ENCODE results near the gene DNMT3B.

Gene DNMT3B

GRCh38 chr20:32819992-32820697 is 58.0 kb downstream of the DNMT3B start:
- H3K9ac ChIP-seq (ENCODE audit: low read length): peak overlapping the region; percentile 89
- H3K4me1 ChIP-seq (ENCODE audit: control insufficient read depth, insufficient read depth, low read length): peaks cover 40% of the 10 kb centered on the region
- H3K27me3 ChIP-seq (replicated peaks; ENCODE audit: control insufficient read depth, insufficient read depth, low read length): no peaks in the 10 kb centered on the region
- DNase-seq (ENCODE audit: low read depth): peak; percentile 82
- H3K36me3 ChIP-seq (ENCODE audit: control insufficient read depth, insufficient read depth, low read length, severe bottlenecking): no peaks in the 10 kb centered on the region
- no peaks in the 10 kb centered on the region for H3K9me3 ChIP-seq (ENCODE audit: control insufficient read depth, low read length)
- peak overlapping the region; percentile 95 for H3K4me3 ChIP-seq (ENCODE audit: low read length)

GRCh38 chr20:32820698-32821377 is 58.7 kb downstream of the DNMT3B start:
- Histone ChIP-seq H3K27me3 (replicated peaks; ENCODE audit: control insufficient read depth, insufficient read depth, low read length) (no peaks in the 10 kb centered on the region), H3K9ac (ENCODE audit: low read length) (peak overlapping the region; percentile 89), H3K4me3 (ENCODE audit: low read length) (peak overlapping the region; percentile 95), H3K9me3 (ENCODE audit: control insufficient read depth, low read length) (no peaks in the 10 kb centered on the region), H3K36me3 (ENCODE audit: control insufficient read depth, insufficient read depth, low read length, severe bottlenecking) (no peaks in the 10 kb centered on the region), H3K4me1 (ENCODE audit: control insufficient read depth, insufficient read depth, low read length) (peaks cover 42% of the 10 kb centered on the region)
- peak; percentile 48 for DNase-seq (ENCODE audit: low read depth)

GRCh38 chr20:32822225-32822624 is 60.0 kb downstream of the DNMT3B start:
- Histone ChIP-seq H3K4me1 (ENCODE audit: control insufficient read depth, insufficient read depth, low read length) (peaks cover 42% of the 10 kb centered on the region), H3K9me3 (ENCODE audit: control insufficient read depth, low read length) (no peaks in the 10 kb centered on the region), H3K27me3 (replicated peaks; ENCODE audit: control insufficient read depth, insufficient read depth, low read length) (no peaks in the 10 kb centered on the region), H3K9ac (ENCODE audit: low read length) (peak overlapping the region; percentile 40), H3K4me3 (ENCODE audit: low read length) (peak overlapping the region; percentile 33), H3K36me3 (ENCODE audit: control insufficient read depth, insufficient read depth, low read length, severe bottlenecking) (peaks cover 8% of the 10 kb centered on the region)
- DNase-seq (ENCODE audit: low read depth): no peak

- Histone ChIP-seq H3K4me1 (ENCODE audit: control insufficient read depth, insufficient read depth, low read length) (peaks cover 45% of the 10 kb centered on the region), H3K9ac (ENCODE audit: low read length) (peak overlapping the region; percentile 40), H3K27me3 (replicated peaks; ENCODE audit: control insufficient read depth, insufficient read depth, low read length) (no peaks in the 10 kb centered on the region), H3K36me3 (ENCODE audit: control insufficient read depth, insufficient read depth, low read length, severe bottlenecking) (peaks cover 11% of the 10 kb centered on the region), H3K9me3 (ENCODE audit: control insufficient read depth, low read length) (no peaks in the 10 kb centered on the region), H3K4me3 (ENCODE audit: low read length) (peak overlapping the region; percentile 33)
- peak; percentile 76 for DNase-seq (ENCODE audit: low read depth)
These were observed 60.9 kb downstream of the DNMT3B start for GRCh38 chr20:32823078-32823477.

- no peaks in the 10 kb centered on the region for H3K9me3 ChIP-seq (ENCODE audit: control insufficient read depth, low read length)
- H3K9ac ChIP-seq (ENCODE audit: low read length): peak overlapping the region; percentile 40
- peaks cover 11% of the 10 kb centered on the region for H3K36me3 ChIP-seq (ENCODE audit: control insufficient read depth, insufficient read depth, low read length, severe bottlenecking)
- no peaks in the 10 kb centered on the region for H3K27me3 ChIP-seq (replicated peaks; ENCODE audit: control insufficient read depth, insufficient read depth, low read length)
- peak; percentile 11 for DNase-seq (ENCODE audit: low read depth)
- peaks cover 53% of the 10 kb centered on the region for H3K4me1 ChIP-seq (ENCODE audit: control insufficient read depth, insufficient read depth, low read length)
- peak overlapping the region; percentile 33 for H3K4me3 ChIP-seq (ENCODE audit: low read length)
These were observed 61.8 kb downstream of the DNMT3B start for GRCh38 chr20:32823737-32824588.

- Histone ChIP-seq H3K4me1 (ENCODE audit: control insufficient read depth, insufficient read depth, low read length) (peaks cover 43% of the 10 kb centered on the region), H3K9me3 (ENCODE audit: control insufficient read depth, low read length) (no peaks in the 10 kb centered on the region), H3K9ac (ENCODE audit: low read length) (no peak overlapping the region), H3K4me3 (ENCODE audit: low read length) (no peak overlapping the region), H3K36me3 (ENCODE audit: control insufficient read depth, insufficient read depth, low read length, severe bottlenecking) (peaks cover 14% of the 10 kb centered on the region), H3K27me3 (replicated peaks; ENCODE audit: control insufficient read depth, insufficient read depth, low read length) (no peaks in the 10 kb centered on the region)
- no peak for DNase-seq (ENCODE audit: low read depth)
These were observed 66.0 kb downstream of the DNMT3B start for GRCh38 chr20:32828029-32828680.

- H3K9me3 ChIP-seq (ENCODE audit: control insufficient read depth, low read length): no peaks in the 10 kb centered on the region
- H3K27me3 ChIP-seq (replicated peaks; ENCODE audit: control insufficient read depth, insufficient read depth, low read length): no peaks in the 10 kb centered on the region
- H3K9ac ChIP-seq (ENCODE audit: low read length): peak overlapping the region; percentile 57
- H3K4me3 ChIP-seq (ENCODE audit: low read length): peak overlapping the region; percentile 55
- no peak for DNase-seq (ENCODE audit: low read depth)
- H3K4me1 ChIP-seq (ENCODE audit: control insufficient read depth, insufficient read depth, low read length): peaks cover 31% of the 10 kb centered on the region
- peaks cover 27% of the 10 kb centered on the region for H3K36me3 ChIP-seq (ENCODE audit: control insufficient read depth, insufficient read depth, low read length, severe bottlenecking)
These were observed 67.3 kb downstream of the DNMT3B start for GRCh38 chr20:32829311-32830005.

- Histone ChIP-seq H3K9me3 (ENCODE audit: control insufficient read depth, low read length) (no peaks in the 10 kb centered on the region), H3K36me3 (ENCODE audit: control insufficient read depth, insufficient read depth, low read length, severe bottlenecking) (peaks cover 36% of the 10 kb centered on the region), H3K9ac (ENCODE audit: low read length) (peak overlapping the region; percentile 57), H3K4me1 (ENCODE audit: control insufficient read depth, insufficient read depth, low read length) (peaks cover 28% of the 10 kb centered on the region), H3K27me3 (replicated peaks; ENCODE audit: control insufficient read depth, insufficient read depth, low read length) (no peaks in the 10 kb centered on the region), H3K4me3 (ENCODE audit: low read length) (peak overlapping the region; percentile 55)
- peak; percentile 76 for DNase-seq (ENCODE audit: low read depth)
These were observed 68.3 kb downstream of the DNMT3B start for GRCh38 chr20:32830437-32830836.

- Histone ChIP-seq H3K9ac (ENCODE audit: low read length) (no peak overlapping the region), H3K4me1 (ENCODE audit: control insufficient read depth, insufficient read depth, low read length) (peaks cover 28% of the 10 kb centered on the region), H3K9me3 (ENCODE audit: control insufficient read depth, low read length) (no peaks in the 10 kb centered on the region), H3K4me3 (ENCODE audit: low read length) (no peak overlapping the region), H3K36me3 (ENCODE audit: control insufficient read depth, insufficient read depth, low read length, severe bottlenecking) (peaks cover 43% of the 10 kb centered on the region), H3K27me3 (replicated peaks; ENCODE audit: control insufficient read depth, insufficient read depth, low read length) (no peaks in the 10 kb centered on the region)
- no peak for DNase-seq (ENCODE audit: low read depth)
These were observed 69.8 kb downstream of the DNMT3B start for GRCh38 chr20:32831982-32832381.

- peaks cover 45% of the 10 kb centered on the region for H3K36me3 ChIP-seq (ENCODE audit: control insufficient read depth, insufficient read depth, low read length, severe bottlenecking)
- DNase-seq (ENCODE audit: low read depth): no peak
- peaks cover 28% of the 10 kb centered on the region for H3K4me1 ChIP-seq (ENCODE audit: control insufficient read depth, insufficient read depth, low read length)
- H3K9ac ChIP-seq (ENCODE audit: low read length): no peak overlapping the region
- H3K27me3 ChIP-seq (replicated peaks; ENCODE audit: control insufficient read depth, insufficient read depth, low read length): no peaks in the 10 kb centered on the region
- H3K9me3 ChIP-seq (ENCODE audit: control insufficient read depth, low read length): no peaks in the 10 kb centered on the region
- no peak overlapping the region for H3K4me3 ChIP-seq (ENCODE audit: low read length)
These were observed 70.5 kb downstream of the DNMT3B start for GRCh38 chr20:32832664-32833063.
